Keratinocyte (primary cell): ENCODE results near the gene ZNF490. TPM values are rescaled to one million over a fixed set of nuclear protein-coding genes. Genes with fewer than 3 reads are reported as not detected.
"Not testable (repeated sequence)": the region's sequence is repeated elsewhere in the genome, so short reads cannot be mapped to it uniquely, and the experiment has no call there.

ENCODE experiments used
- DNase-seq: peaks from one replicate; pipeline ENCODE4 v3.0.0-alpha.2; 2011; ENCODE audit warnings: low read depth, missing footprints, low spot score
- FAIRE-seq: peaks from 2 replicates; lab custom pipeline; 2011; peaks lifted over from hg19 to GRCh38; lab: Jason Lieb, UNC
- H2AFZ ChIP-seq: 2 replicates; pipeline ENCODE4 v1.6.0; 2012; ENCODE audit warnings: low read length, control low read depth, inconsistent platforms; ENCODE audit not compliant: control insufficient read depth
- H3K27ac ChIP-seq: 2 replicates; pipeline ENCODE4 v1.5.1; 2011; ENCODE audit warnings: low read length; ENCODE audit not compliant: control insufficient read depth, insufficient read depth
- H3K27me3 ChIP-seq: 3 replicates; pipeline ENCODE4 v1.6.0; 2011; ENCODE audit warnings: low read length; ENCODE audit not compliant: control insufficient read depth, insufficient read depth; ENCODE audit errors: extremely low read depth
- H3K36me3 ChIP-seq, 2 experiments: 2 replicates in 1 of 2; 3 replicates in 1 of 2; pipeline ENCODE4 v1.5.1; 2011; ENCODE audit warnings: low read length in 2 of 2, mild to moderate bottlenecking in 1 of 2; ENCODE audit not compliant: control insufficient read depth in 2 of 2, insufficient read depth in 2 of 2; ENCODE audit errors: extremely low read depth in 1 of 2
- H3K4me1 ChIP-seq: 3 replicates; pipeline ENCODE4 v1.5.1; 2011; ENCODE audit warnings: low read length; ENCODE audit not compliant: control insufficient read depth, insufficient read depth; ENCODE audit errors: extremely low read depth
- H3K4me2 ChIP-seq: 3 replicates; pipeline ENCODE4 v1.6.0; 2011; ENCODE audit warnings: low read depth, low read length; ENCODE audit not compliant: control insufficient read depth, insufficient read depth; ENCODE audit errors: extremely low read depth
- H3K4me3 ChIP-seq, 3 experiments: fragments of 200-600 bp in 1 of 3; sonication (generic) in 1 of 3; 2 replicates in 2 of 3; 3 replicates in 1 of 3; pipeline ENCODE4 v1.5.1; 2011 to 2016; ENCODE audit warnings: low read length in 3 of 3, mild to moderate bottlenecking in 3 of 3, control low read depth in 2 of 3, inconsistent platforms in 1 of 3, low read depth in 1 of 3, mixed read lengths in 1 of 3, mixed run types in 1 of 3, moderate library complexity in 1 of 3; ENCODE audit not compliant: control insufficient read depth in 2 of 3, insufficient read depth in 2 of 3; ENCODE audit errors: extremely low read depth in 1 of 3
- H3K79me2 ChIP-seq: 2 replicates; pipeline ENCODE4 v1.6.0; 2012; ENCODE audit warnings: low read length; ENCODE audit not compliant: control insufficient read depth, insufficient read depth
- H3K9ac ChIP-seq: 3 replicates; pipeline ENCODE4 v1.6.0; 2011; ENCODE audit warnings: low read length; ENCODE audit not compliant: control insufficient read depth, insufficient read depth; ENCODE audit errors: extremely low read depth
- H3K9me1 ChIP-seq: 3 replicates; pipeline ENCODE4 v1.6.0; 2011; ENCODE audit warnings: low read length; ENCODE audit not compliant: control insufficient read depth, insufficient read depth; ENCODE audit errors: extremely low read depth
- H3K9me3 ChIP-seq: 2 replicates; pipeline ENCODE4 v1.5.1; 2012; ENCODE audit warnings: low read depth, low read length; ENCODE audit not compliant: control insufficient read depth
- H4K20me1 ChIP-seq: 3 replicates; pipeline ENCODE4 v1.6.0; 2011; ENCODE audit warnings: low read length; ENCODE audit not compliant: control insufficient read depth, insufficient read depth; ENCODE audit errors: extremely low read depth
- EZH2 ChIP-seq: IDR thresholded peaks from one replicate; pipeline ENCODE4 v1.6.1; 2012; ENCODE audit warnings: inconsistent platforms, mild to moderate bottlenecking, low read length, moderate library complexity
- dilution Hi-C: fragments of 300-500 bp; cut with MboI; formaldehyde crosslinking; loops from one replicate; pipeline ENCODE4 v1.7.0; 2020; ENCODE audit warnings: low sequenced_read_pairs; ENCODE audit not compliant: extremely low pct_ligation_motif_present
- polyA plus RNA-seq, 5 experiments: library from polyadenylated mRNA; depleted of rRNA in 3 of 5; stranded (reverse) in 3 of 5; stranded (forward) in 1 of 5; unstranded in 1 of 5; fragments of >200 nt; gene quantifications; 1 replicate in 1 of 5; 2 replicates in 3 of 5; 3 replicates in 1 of 5; pipeline versions ENCODE4 v1.2.1 to v1.2.3, GENCODE V29; 2011 to 2012; ENCODE audit warnings: missing spikeins in 2 of 5, low read depth in 1 of 5, low replicate concordance in 1 of 5
- TF ChIP-seq, protein P1 (sequence below), 3 experiments: IDR thresholded peaks in 1 of 3; conservative IDR thresholded peaks in 1 of 3; optimal IDR thresholded peaks in 1 of 3; 2 replicates in 2 of 3; 3 replicates in 1 of 3; pipeline versions ENCODE3 to v1.5.1; 2011; ENCODE audit warnings: low read length in 3 of 3, mild to moderate bottlenecking in 3 of 3, moderate library complexity in 2 of 3, control low read depth in 1 of 3, inconsistent platforms in 1 of 3; ENCODE audit not compliant: insufficient read depth in 2 of 3; ENCODE audit errors: extremely low read depth in 1 of 3

Gene ZNF490
- polyA plus RNA-seq, 1 donor (not counting 4 experiments of a cell fraction or from before 2014, with no cell fraction given), result 3.2 TPM

- FAIRE-seq (no peak), DNase-seq (no peak)
- Histone ChIP-seq H3K9me3 (no peaks in the 10 kb centered on the region), H2AFZ (no peak overlapping the region), H3K27me3 (no peaks in the 10 kb centered on the region), H4K20me1 (no peaks in the 10 kb centered on the region), H3K36me3 (peaks cover 0 to 6% of the 10 kb centered on the region in 2 experiments), H3K9me1 (no peaks in the 10 kb centered on the region), H3K4me2 (no peak overlapping the region), H3K27ac (no peak overlapping the region), H3K4me3 (no peak overlapping the region), H3K4me1 (no peaks in the 10 kb centered on the region), H3K79me2 (no peaks in the 10 kb centered on the region), H3K9ac (no peak overlapping the region)
- TF ChIP-seq, protein P1, sequence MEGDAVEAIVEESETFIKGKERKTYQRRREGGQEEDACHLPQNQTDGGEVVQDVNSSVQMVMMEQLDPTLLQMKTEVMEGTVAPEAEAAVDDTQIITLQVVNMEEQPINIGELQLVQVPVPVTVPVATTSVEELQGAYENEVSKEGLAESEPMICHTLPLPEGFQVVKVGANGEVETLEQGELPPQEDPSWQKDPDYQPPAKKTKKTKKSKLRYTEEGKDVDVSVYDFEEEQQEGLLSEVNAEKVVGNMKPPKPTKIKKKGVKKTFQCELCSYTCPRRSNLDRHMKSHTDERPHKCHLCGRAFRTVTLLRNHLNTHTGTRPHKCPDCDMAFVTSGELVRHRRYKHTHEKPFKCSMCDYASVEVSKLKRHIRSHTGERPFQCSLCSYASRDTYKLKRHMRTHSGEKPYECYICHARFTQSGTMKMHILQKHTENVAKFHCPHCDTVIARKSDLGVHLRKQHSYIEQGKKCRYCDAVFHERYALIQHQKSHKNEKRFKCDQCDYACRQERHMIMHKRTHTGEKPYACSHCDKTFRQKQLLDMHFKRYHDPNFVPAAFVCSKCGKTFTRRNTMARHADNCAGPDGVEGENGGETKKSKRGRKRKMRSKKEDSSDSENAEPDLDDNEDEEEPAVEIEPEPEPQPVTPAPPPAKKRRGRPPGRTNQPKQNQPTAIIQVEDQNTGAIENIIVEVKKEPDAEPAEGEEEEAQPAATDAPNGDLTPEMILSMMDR (optimal IDR thresholded peaks at IDR 0.05 in 1 of 3, IDR thresholded peaks at IDR 0.05 in 1 of 3, conservative IDR thresholded peaks at IDR 0.05 in 1 of 3; ENCODE audit: extremely low read depth in 1 of 3, insufficient read depth in 2 of 3, low read length in 3 of 3), result no peak
- TF ChIP-seq EZH2, result no peak
- dilution Hi-C loops, result no loop called here
These were observed 36.4 kb upstream of the ZNF490 start for GRCh38 chr19:12647047-12647446.

GRCh38 chr19:12646551-12646950, 35.9 kb upstream of the ZNF490 start:
- Histone ChIP-seq H3K4me1 (no peaks in the 10 kb centered on the region), H3K36me3 (peaks cover 0 to 4% of the 10 kb centered on the region in 2 experiments), H4K20me1 (no peaks in the 10 kb centered on the region), H3K9ac (no peak overlapping the region), H3K9me3 (no peaks in the 10 kb centered on the region), H3K27ac (no peak overlapping the region), H3K9me1 (no peaks in the 10 kb centered on the region), H3K79me2 (no peaks in the 10 kb centered on the region), H3K4me2 (no peak overlapping the region), H2AFZ (no peak overlapping the region), H3K4me3 (no peak overlapping the region), H3K27me3 (no peaks in the 10 kb centered on the region)
- no peak for FAIRE-seq
- TF ChIP-seq, protein P1 (optimal IDR thresholded peaks at IDR 0.05 in 1 of 3, IDR thresholded peaks at IDR 0.05 in 1 of 3, conservative IDR thresholded peaks at IDR 0.05 in 1 of 3; ENCODE audit: extremely low read depth in 1 of 3, insufficient read depth in 2 of 3, low read length in 3 of 3), result no peak
- TF ChIP-seq EZH2, result no peak
- no peak for DNase-seq
- dilution Hi-C loops, result no loop called here

DNA sequence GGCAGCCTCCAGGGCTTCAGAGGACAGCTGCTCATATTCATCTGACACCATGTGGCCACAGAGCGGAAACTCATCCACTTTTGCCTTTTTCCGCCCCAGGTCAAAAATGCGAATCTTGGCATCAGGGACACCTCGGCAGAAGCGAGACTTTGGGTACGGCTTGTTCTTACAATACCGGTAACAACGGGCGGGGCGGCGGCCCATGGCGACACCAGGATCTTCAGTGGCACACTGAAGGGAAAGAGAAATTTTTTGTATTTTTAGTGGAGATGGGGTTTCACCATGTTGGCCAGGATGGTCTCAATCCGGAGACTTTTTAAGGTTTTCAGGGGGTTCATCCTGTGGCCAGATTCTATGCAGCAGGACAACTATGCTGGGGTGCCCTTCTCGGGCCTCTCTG, 33.1 kb upstream of the ZNF490 start:
- H3K79me2 ChIP-seq, H3K4me2 ChIP-seq, H3K4me3 ChIP-seq, H3K9ac ChIP-seq, FAIRE-seq, H3K9me3 ChIP-seq, H3K4me1 ChIP-seq, H3K27me3 ChIP-seq, H3K27ac ChIP-seq, H3K9me1 ChIP-seq, H4K20me1 ChIP-seq, H3K36me3 ChIP-seq, DNase-seq, dilution Hi-C loops, H2AFZ ChIP-seq: not testable (repeated sequence)
